CD4-positive, alpha-beta T cell treated with Interleukin-17A for 1 hour (primary cell): Measurements from ENCODE around the gene CEP295NL.
"Not testable (repeated sequence)": the region's sequence is repeated elsewhere in the genome, so short reads cannot be mapped to it uniquely, and the experiment has no call there.

Source experiments
- DNase-seq: peaks from one replicate; pipeline ENCODE4 v3.0.0-alpha.2; 2020

Gene CEP295NL

GRCh38 chr17:78903101-78903779, at the start of gene CEP295NL:
TSS of gene CEP295NL (minus strand) at chr17:78903201. CDS start at chr17:78901828, 1,373 bp downstream.
- no peak for DNase-seq

- DNase-seq, result no peak
Measured at GRCh38 chr17:78952706-78953105, 49.7 kb upstream of the CEP295NL start.

- DNase-seq, result no peak
Measured at GRCh38 chr17:78951967-78952551, 49.1 kb upstream of the CEP295NL start.

- DNase-seq, result no peak
Measured at GRCh38 chr17:78950870-78951269, 47.9 kb upstream of the CEP295NL start.

GRCh38 chr17:78947235-78948149, 44.5 kb upstream of the CEP295NL start:
- no peak for DNase-seq

GRCh38 chr17:78946631-78947030, 43.6 kb upstream of the CEP295NL start:
- no peak for DNase-seq

GRCh38 chr17:78946131-78946530, 43.1 kb upstream of the CEP295NL start:
- DNase-seq, result no peak

GRCh38 chr17:78945455-78945854, 42.5 kb upstream of the CEP295NL start:
- DNase-seq, result not testable (repeated sequence)

- no peak for DNase-seq
Measured at GRCh38 chr17:78944956-78945355, 42.0 kb upstream of the CEP295NL start.

GRCh38 chr17:78944026-78944425, 41.0 kb upstream of the CEP295NL start:
- DNase-seq, result no peak

GRCh38 chr17:78940708-78941107, 37.7 kb upstream of the CEP295NL start:
- no peak for DNase-seq

- DNase-seq, result no peak
Measured at GRCh38 chr17:78940258-78940657, 37.3 kb upstream of the CEP295NL start.

- DNase-seq, result no peak
Measured at GRCh38 chr17:78939615-78940014, 36.6 kb upstream of the CEP295NL start.

- no peak for DNase-seq
Measured at GRCh38 chr17:78937561-78937960, 34.6 kb upstream of the CEP295NL start.

- DNase-seq, result no peak
Measured at GRCh38 chr17:78935419-78936323, 32.7 kb upstream of the CEP295NL start.

- DNase-seq, result no peak
Measured at GRCh38 chr17:78934681-78935418, 31.8 kb upstream of the CEP295NL start.

GRCh38 chr17:78933959-78934568, 31.1 kb upstream of the CEP295NL start:
- DNase-seq, result no peak

- peak; percentile 45 for DNase-seq
Measured at GRCh38 chr17:78933025-78933958, 30.3 kb upstream of the CEP295NL start.

GRCh38 chr17:78929908-78930775, 27.1 kb upstream of the CEP295NL start:
- DNase-seq, result no peak
